Epithelial cell of prostate (primary cell): ENCODE results near the gene B3GNT8.
A peak's percentile ranks its signal among the peaks of the same experiment; 100 is the strongest.
"Not testable (repeated sequence)": the region's sequence is repeated elsewhere in the genome, so short reads cannot be mapped to it uniquely, and the experiment has no call there.

Experiments used
- DNase-seq: peaks from one replicate; pipeline ENCODE4 v3.0.0-alpha.2; 2011; ENCODE audit warnings: low read depth, low spot score
- H3K27ac ChIP-seq: fragments of 450-650 bp; 2 replicates; pipeline ENCODE4 v1.5.1; 2017; ENCODE audit warnings: mild to moderate bottlenecking

Gene B3GNT8

DNA sequence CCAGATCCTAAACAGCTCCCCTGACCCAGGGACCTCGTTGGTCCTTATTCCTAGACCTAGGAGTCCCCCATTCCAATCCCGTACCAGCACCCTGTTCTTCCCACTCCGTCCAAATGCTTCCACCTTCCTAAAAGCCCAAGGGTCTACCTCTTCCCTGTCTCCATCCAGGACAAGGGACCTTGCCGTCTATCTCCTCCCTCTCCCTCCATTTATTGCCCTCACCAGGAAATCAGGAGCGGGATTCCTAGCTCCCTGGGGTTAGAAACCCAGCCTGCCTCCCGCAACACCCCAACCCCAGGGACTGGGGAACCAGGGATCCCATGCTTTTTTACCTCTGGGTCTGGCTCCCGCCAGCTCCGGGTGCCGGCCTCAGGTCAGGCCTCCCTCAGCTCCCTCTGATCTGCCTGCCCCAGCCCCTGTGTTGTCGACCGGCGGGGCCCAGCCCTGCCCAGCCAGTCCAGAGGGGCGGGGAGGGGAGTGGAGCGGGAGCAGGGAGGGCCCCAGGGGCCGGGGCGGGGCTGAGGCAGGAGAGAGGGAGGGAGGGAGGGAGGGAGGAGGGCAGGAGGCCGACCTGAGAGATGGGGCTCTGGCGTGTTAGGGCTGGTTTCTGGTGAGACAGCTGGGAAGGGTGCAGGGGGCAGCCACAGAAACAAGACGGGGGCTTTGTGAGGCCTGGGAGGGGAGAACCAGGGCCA lies at the start of gene B3GNT8:
Gene B3GNT8 (minus strand): TSS at position 423 of the 695 bp plus-strand sequence. CDS start 596 bp downstream, outside the sequence.
- DNase-seq: peak; percentile 51
- peak within 1 kb of the TSS; percentile 79 for H3K27ac ChIP-seq

DNA sequence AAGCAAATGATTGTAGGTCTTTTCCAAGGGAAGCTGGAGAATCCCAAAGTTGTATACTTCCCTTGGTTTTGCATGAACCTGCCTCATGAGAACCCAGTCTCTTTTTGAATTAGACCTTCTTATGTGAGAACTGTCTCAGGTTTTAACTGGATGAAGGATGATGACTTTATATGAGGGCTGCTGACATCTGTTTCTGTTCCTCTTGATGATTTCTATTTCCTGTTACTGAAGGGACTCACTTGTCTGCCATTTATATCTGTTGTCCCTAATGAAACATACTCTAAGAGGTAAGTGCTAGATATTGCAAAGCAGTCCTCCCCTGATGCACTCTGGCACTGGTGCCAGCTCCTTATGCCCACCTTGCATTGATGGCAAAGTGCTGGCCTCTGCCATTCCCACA lies 49.4 kb upstream of the B3GNT8 start:
- H3K27ac ChIP-seq: no peak overlapping the region
- no peak for DNase-seq

- H3K27ac ChIP-seq: not testable (repeated sequence)
Measured at GRCh38 chr19:41463257-41464256, 36.4 kb upstream of the B3GNT8 start.

DNA sequence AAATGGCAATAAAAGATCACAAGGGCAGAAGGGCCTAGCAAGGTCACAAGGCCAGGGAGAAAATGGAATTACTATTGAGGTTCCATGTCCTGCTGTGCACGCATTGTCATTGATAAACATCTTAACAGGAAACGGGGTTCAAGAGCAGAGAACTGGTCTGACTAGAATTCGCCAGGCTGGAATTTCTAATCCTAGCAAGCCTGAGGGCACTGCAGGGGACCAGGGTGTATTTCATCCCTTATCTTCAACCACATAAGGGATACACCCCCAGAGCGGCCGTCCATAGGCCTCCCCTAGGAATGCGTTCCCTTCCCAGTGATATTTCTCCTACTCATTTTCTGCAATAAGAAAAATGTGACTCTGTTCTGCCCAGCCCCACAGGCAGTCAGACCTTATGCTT lies 35.3 kb upstream of the B3GNT8 start:
- no peak overlapping the region for H3K27ac ChIP-seq
- no peak for DNase-seq

More at GRCh38 chr19:41463257-41464256, 36.4 kb upstream of the B3GNT8 start:
- not testable (repeated sequence) for DNase-seq

GRCh38 chr19:41457241-41457640 lies 30.1 kb upstream of the B3GNT8 start:
- no peak for DNase-seq
- no peak overlapping the region for H3K27ac ChIP-seq

GRCh38 chr19:41456342-41456918 lies 29.3 kb upstream of the B3GNT8 start:
- no peak overlapping the region for H3K27ac ChIP-seq
- no peak for DNase-seq

DNA sequence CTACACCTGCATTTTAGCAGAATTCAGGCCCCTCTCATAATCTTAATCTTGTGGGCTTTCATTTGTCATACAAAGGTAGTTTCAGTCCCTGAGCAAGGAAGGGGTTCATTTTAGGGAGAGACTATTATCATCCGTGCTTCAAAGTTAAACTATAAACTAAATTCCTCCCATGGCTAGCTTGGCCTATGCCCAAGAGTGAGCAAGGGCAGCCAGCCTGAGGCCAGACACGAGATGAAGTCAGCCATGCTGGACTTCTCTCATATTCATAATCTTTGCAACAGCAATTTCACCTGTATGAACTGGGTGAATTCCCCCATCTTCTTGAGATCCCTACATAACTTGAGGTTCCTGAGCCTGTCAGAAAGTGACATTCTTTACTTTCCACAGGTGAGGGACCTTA lies 28.8 kb upstream of the B3GNT8 start:
- DNase-seq: no peak
- no peak overlapping the region for H3K27ac ChIP-seq

DNA sequence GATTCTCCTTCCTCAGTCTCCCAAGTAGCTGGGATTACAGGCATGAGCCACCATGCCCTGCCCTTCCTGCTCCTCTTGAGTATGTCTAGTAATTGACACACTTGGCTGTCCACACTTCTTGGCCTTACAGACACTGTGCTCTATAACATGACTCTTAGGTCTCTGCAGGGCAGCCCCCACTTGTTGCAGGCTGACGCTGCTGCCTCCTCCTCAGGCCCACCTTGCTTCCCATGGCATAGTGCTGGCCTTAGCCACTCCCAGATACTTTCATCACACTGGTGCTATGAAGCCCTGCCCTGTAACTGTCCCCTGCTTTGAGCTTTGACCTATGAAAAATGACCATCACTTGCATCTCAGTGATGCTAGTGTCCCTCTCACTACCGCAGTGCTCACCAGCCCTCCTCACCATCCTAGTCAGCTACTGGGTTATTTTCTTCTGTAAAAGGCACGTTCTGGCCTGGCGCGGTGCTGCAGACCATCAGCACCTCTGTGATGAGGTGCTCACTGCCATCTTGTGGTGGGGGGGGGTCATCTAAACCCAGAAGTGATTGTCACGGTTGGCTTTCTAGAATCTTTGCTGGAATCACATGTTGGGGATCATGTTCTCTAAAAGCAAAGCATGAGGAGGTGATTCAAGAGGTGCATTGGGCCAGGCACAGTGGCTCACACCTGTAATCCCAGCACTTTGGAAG lies 25.6 kb upstream of the B3GNT8 start:
- DNase-seq: no peak
- H3K27ac ChIP-seq: no peak overlapping the region

GRCh38 chr19:41449865-41450178 lies 22.6 kb upstream of the B3GNT8 start:
- DNase-seq: no peak
- H3K27ac ChIP-seq: no peak overlapping the region

DNA sequence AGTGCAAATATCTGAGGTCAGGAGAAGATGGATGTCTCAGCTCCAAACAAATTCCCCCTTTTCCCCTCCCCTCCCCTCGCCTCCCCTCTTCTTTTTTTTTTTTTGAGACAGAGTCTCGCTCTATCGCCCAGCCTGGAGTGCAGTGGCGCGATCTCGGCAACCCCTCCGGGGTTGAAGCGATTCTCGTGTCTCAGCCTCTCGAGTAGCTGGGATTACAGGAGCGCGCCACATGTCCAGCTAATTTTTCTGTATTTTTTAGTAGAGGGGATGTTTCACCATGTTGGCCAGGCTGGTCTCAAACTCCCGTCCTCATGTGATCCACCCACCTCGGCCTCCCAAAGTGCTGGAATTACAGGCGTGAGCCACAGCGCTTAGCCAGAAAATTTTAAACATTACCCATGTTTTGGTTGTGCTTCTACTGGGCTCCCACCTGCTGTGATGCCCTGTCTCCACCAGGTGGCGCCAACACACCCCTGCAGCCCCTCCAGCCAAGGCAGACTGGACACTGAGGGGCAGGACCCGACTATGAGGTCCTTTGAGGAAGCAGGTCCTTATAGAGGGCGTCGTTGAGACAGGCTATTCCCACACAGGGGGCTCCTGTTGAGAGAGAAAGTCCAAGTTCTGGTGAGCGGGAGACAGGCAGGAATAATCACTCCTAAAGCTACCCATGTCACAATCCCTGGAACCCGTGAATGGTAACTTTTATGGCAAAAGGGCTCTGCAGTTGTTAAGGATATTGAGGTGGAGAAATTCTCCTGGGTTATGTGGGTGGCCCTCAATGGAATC lies 22.1 kb upstream of the B3GNT8 start:
- no peak overlapping the region for H3K27ac ChIP-seq
- DNase-seq: no peak

DNA sequence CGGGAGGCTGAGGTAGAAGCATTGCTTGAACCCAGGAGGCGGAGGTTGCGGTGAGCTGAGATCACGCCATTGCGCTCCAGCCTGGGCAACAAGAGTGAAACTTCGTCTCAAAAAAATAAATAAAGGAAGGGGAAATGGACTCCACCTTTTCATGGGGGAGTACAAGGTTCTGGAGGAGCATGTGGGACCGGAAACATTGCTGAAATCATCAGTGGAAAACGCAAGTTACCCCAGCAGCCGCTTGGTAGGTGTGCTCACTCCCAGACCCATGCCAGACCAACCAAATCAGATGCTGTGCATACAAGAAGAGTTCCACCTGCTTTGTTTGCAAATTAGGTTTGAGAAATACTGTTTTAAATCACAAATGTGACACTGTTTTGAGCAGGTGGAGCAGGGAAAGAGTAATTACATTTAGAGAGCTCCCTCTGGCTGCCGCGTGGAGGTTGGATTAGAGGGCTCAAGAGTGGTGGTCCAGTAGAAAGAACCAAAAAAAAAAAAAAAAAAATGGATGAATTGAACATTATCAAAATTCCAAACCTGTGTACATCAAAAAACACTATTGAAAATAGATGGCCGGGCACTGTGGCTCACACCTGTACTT lies 20.7 kb upstream of the B3GNT8 start:
- H3K27ac ChIP-seq: no peak overlapping the region
- no peak for DNase-seq

DNA sequence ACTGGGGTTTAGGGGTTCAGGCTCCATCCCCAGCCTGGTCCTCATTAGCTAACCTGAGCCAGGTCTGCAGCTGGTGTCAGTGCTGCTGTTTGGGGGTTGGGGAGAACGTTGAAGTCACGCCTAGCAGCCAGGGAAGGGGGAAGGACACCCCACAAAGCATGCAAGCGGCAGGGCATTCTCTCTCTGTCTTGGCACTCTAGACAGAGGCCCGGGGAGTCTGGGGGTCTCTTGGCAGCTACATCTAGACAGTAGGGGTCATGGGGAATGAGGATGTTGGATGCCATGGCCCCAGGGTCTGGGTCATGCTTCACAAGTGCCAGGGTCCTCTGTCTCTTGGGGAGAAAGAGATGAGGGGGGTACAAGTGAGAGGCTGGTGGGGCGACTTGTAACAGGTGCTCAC lies 18.4 kb upstream of the B3GNT8 start:
- no peak overlapping the region for H3K27ac ChIP-seq

GRCh38 chr19:41443813-41444455 lies 16.8 kb upstream of the B3GNT8 start:
- no peak overlapping the region for H3K27ac ChIP-seq
- no peak for DNase-seq

More for the DNA sequence above, 18.4 kb upstream of the B3GNT8 start:
- no peak for DNase-seq

DNA sequence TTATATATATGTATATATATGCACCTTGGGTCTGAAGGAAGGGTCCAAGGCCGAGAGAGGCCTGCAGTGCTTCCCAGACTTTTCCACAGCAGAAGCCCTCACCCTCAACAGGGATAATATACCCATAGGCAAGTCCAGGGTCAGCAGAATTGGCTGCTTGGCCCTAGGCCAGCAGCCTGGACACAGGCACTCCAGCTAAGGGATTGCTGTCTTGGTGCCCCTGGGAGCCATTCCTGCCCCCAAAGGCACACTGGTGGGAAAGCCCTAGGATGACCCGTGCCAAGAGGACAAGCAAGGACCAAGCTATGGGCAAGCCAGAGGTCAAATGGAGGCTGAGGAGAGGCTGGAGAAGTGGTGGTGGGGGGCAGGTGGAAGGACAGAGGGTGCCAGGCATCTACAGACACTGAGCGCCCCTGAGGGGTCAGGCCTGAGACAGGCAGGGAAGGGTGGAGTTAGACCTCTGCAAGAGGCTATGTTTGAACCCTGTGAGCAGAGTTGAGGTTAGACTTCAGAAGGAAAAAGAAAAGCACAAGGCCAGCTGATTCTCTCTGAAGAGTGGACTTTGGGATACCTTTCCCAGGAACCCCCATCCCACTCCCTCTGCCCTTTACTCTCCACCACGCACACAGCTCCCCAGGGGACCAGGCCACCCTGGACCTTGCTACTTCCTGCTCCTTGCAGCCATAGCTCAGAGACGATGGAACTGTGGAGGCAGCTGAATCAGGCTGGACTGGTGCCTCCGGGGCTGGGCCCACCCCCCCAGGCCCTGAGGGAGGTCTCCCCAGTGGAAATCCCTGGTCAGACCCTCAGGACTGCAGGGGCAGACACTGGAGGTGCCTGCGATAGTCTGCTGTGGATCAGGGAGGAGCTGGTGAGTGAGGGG lies 15.5 kb upstream of the B3GNT8 start, which contains the start of gene ERICH4:
Gene ERICH4 (plus strand): TSS at position 684 of the 883 bp plus-strand sequence. CDS start 14 bp downstream, at position 698.
- DNase-seq: no peak

GRCh38 chr19:41441321-41441945 lies 14.3 kb upstream of the B3GNT8 start:
- DNase-seq: no peak
- H3K27ac ChIP-seq: no peak overlapping the region

More for the DNA sequence above, 15.5 kb upstream of the B3GNT8 start, which contains the start of gene ERICH4:
- no peak within 1 kb of the TSS for H3K27ac ChIP-seq

- DNase-seq: peak; percentile 91
- H3K27ac ChIP-seq: peak within 1 kb of the TSS; percentile 87
Measured at GRCh38 chr19:41439441-41440222, 12.5 kb upstream of the B3GNT8 start, which contains the start of gene DMAC2. Gene DMAC2, minus strand, starts transcription at chr19:41439912. Its CDS starts 13 bp downstream, at chr19:41439899.
